ENCODE measurements around the gene QSER1. TPM values are rescaled to one million over a fixed set of nuclear protein-coding genes. Genes with fewer than 3 reads are reported as not detected.

Gene QSER1
- total and polyA plus RNA-seq, 10 of the 15 experiments (the other 5 are each of a cell fraction or from before 2014, with no cell fraction given) = 2.1 to 15.0 (median 9.4) TPM

- no peaks in the 10 kb centered on the region for H3K4me1 ChIP-seq (ENCODE audit: control insufficient read depth, insufficient read depth, low read length)
- ChIA-PET CTCF (interaction anchor here (1.2 to 1.6 kb wide), 2 partner anchors 9 to 108 kb away, joined by 5 read pairs; no protein-coding TSS in a partner anchor), SMC1A (ENCODE audit: uncharacterized antibody, unreplicated experiment) (no interaction called here), POLR2A (interaction anchor here (0.7 to 1.1 kb wide), 3 partner anchors 23 to 175 kb away, joined by 3 to 6 read pairs (median 4); partner anchors contain the start of gene QSER1), RAD21 (ENCODE audit: unreplicated experiment) (interaction anchor here (0.9 kb wide), 1 partner anchor 21 kb away, joined by 5 read pairs; no protein-coding TSS in a partner anchor)
- H3K36me3 ChIP-seq (ENCODE audit: control insufficient read depth in 2 of 2, insufficient read depth in 2 of 2, low read length in 1 of 2) = no peaks in the 10 kb centered on the region
- intact Hi-C loops (cut with micrococcal nuclease; ENCODE audit: unreplicated experiment) (no loop called here), in situ Hi-C loops (cut with MboI) (no loop called here)
- no peak overlapping the region for H3K4me3 ChIP-seq
- no peak overlapping the region for H3K27ac ChIP-seq (ENCODE audit: control insufficient read depth, insufficient read depth)
- no TSS peak for BruUV-seq (replicated peaks)
- ATAC-seq (no peak), FAIRE-seq (no peak), DNase-seq (ENCODE audit: low read depth, low spot score) (no peak)
- H3K9me3 ChIP-seq (replicated peaks; ENCODE audit: control insufficient read depth, insufficient read depth, low read length) = no peaks in the 10 kb centered on the region; the same call in 2 of the 3 replicates
- no peaks in the 10 kb centered on the region for H3K27me3 ChIP-seq (replicated peaks in 1 of 2; ENCODE audit: control insufficient read depth in 2 of 2, insufficient read depth in 2 of 2, low read length in 1 of 2)
- H3K9ac ChIP-seq (ENCODE audit: control insufficient read depth, insufficient read depth, low read length) = no peak overlapping the region
- peaks cover 29% of the 10 kb centered on the region for H3K79me2 ChIP-seq (ENCODE audit: control insufficient read depth, insufficient read depth, low read length)
- no peak overlapping the region for H2AFZ ChIP-seq (ENCODE audit: control insufficient read depth, low read depth, low read length)
- no peaks in the 10 kb centered on the region for H4K20me1 ChIP-seq (ENCODE audit: control insufficient read depth, insufficient read depth)
- no peak overlapping the region for H3K4me2 ChIP-seq (ENCODE audit: control insufficient read depth, insufficient read depth)
- 99% methylated on average over 8 of the region's 8 CpGs for WGBS (ENCODE audit: insufficient coverage, insufficient replicate concordance, low lambda C conversion rate, missing lambda C conversion rate)
- no peak for TF ChIP-seq TARDBP (IDR thresholded peaks at IDR 0.05; ENCODE audit: borderline replicate concordance)
- no peak for TF ChIP-seq HDAC2 (IDR thresholded peaks at IDR 0.05)
- TF ChIP-seq ZBTB40 (IDR thresholded peaks at IDR 0.05; ENCODE audit: borderline replicate concordance) = no peak
- TF ChIP-seq IRF5 (IDR thresholded peaks at IDR 0.05; ENCODE audit: borderline replicate concordance) = no peak
- TF ChIP-seq USF1 (IDR thresholded peaks at IDR 0.05; ENCODE audit: borderline replicate concordance, extremely low read length, insufficient read depth, low read depth, low read length) = no peak
- no peak for TF ChIP-seq SREBF1 (IDR thresholded peaks at IDR 0.05; ENCODE audit: low read length)
These were observed 24.4 kb downstream of the QSER1 start for GRCh38 chr11:32916994-32917393.

Data from GM12878 (cell line).